22Rv1 (cell line): ENCODE results near the gene TMPRSS6.

Source experiments
- H3K27ac ChIP-seq: fragments of 450-650 bp; 2 replicates; pipeline ENCODE4 v1.5.1; 2017
- ZFX ChIP-seq: fragments of 450-650 bp; IDR thresholded peaks from 2 replicates; pipeline ENCODE4 v1.6.1; 2017; ENCODE audit warnings: antibody characterized with exemption, borderline replicate concordance
- TF ChIP-seq, protein P1 (sequence below): fragments of 450-650 bp; IDR thresholded peaks from 2 replicates; pipeline ENCODE4 v1.5.1; 2017; ENCODE audit warnings: mild to moderate bottlenecking

Gene TMPRSS6

DNA sequence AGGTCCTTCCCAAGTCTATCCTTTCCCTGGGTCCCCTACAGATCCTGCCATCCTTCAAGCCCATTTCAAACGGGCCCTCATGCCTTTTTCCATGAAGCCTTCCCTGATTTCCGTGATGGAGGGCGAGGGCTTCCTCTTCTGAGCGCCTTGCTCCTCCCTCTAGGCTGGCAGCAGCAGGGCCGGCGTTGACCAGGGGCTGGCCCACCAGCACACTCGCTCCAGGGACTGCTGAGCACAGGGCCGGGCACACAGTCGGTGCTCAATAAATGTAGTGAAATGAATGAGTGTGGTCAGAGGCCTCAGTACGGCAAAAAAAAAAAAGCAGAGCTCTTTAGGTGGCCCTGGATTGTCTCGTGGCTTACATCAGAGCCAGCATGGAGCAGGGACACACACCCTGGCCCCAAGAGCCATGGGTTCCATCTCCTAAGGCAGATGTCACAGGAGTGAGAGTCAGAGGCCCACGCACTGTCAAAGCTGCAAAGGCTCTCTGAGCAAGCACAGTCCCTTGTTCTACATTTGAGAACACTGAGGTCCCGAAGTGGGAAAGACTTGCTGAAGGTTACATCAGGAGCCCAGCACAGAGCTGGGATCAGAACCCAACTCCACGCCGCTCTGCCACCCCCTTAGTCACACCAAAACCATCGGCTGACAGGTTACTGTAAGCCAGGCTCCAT is 37.1 kb upstream of the TMPRSS6 start:
- no peak overlapping the region for H3K27ac ChIP-seq
- TF ChIP-seq, protein P1, sequence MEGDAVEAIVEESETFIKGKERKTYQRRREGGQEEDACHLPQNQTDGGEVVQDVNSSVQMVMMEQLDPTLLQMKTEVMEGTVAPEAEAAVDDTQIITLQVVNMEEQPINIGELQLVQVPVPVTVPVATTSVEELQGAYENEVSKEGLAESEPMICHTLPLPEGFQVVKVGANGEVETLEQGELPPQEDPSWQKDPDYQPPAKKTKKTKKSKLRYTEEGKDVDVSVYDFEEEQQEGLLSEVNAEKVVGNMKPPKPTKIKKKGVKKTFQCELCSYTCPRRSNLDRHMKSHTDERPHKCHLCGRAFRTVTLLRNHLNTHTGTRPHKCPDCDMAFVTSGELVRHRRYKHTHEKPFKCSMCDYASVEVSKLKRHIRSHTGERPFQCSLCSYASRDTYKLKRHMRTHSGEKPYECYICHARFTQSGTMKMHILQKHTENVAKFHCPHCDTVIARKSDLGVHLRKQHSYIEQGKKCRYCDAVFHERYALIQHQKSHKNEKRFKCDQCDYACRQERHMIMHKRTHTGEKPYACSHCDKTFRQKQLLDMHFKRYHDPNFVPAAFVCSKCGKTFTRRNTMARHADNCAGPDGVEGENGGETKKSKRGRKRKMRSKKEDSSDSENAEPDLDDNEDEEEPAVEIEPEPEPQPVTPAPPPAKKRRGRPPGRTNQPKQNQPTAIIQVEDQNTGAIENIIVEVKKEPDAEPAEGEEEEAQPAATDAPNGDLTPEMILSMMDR = no peak

DNA sequence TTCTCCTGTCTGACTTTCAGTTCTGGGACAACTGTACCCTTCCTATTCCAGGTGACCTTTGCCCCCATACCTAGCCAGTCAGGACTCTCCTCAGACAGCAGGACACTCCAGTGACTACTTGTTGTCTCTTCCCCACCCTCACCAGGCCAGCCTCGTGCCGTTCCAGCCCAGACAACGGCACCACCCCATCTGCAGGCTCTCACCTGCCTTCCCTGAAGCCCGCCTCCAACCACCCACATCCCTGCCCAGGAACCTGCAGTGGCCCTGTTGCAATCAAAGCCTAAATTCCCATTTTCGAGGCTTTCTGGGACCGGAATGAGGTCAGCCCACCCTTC is 36.5 kb upstream of the TMPRSS6 start:
- no peak for TF ChIP-seq ZFX
- TF ChIP-seq, protein P1 = no peak
- H3K27ac ChIP-seq = no peak overlapping the region

DNA sequence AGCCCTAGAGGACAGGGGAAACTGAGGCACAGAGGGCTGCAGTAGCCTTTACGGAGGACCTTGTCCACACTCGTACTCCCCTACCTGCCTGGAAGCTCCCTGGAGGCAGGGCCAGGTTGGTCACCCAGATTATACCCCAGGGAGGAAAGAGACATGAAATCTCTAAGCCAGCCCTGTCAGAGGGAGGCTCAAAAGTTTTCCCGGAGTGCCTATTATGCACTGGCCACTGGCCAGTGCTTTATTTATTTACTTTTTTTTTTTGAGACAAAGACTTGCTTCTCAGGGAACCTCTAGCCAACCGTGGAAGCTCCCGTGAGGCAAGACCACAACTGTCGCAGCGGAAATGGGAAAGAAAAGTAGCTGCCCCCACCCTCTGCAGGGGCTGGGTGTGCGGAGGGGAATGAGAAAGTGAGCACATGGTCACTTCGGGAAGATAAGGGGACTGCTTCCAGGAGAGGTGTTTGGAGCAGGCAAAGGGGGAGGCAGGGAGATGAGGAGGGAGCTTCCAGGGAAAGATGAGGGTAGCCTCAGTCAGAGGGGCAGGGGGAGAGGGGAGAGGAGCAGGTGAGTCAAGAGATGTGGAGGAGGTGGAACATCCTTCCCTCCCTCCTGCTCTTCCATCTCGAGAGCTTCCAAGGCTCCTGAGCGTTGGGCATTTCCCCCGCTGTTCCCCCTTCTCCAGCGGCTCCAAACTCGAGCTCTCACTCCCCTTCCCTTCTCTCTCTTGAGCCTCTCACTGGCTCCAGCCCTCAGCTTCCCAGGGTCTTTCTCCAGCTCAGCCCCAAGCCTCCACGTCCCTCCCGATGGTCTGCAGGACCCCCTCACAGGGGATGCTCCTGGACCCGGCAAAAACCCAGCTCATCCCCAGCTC is 35.9 kb upstream of the TMPRSS6 start:
- no peak overlapping the region for H3K27ac ChIP-seq
- TF ChIP-seq ZFX = no peak
- TF ChIP-seq, protein P1 = no peak

DNA sequence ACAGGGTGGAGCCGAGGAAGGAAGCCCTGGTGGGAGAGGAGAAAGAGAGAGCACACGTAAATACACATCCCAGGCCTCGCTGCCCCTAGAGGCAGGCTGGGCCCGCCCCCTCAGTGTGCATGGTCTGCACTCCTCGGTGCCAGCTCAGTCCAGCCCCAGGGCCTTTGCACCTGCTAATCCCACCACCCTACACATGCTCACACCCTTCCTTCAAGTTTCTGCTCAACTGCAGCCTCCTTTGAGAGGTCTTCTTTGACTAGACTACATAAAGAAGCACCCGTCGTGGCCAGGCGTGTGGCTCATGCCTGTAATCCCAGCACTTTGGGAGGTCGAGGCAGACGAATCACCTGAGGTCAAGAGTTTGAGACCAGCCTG is 34.7 kb upstream of the TMPRSS6 start:
- TF ChIP-seq ZFX = no peak
- TF ChIP-seq, protein P1 = no peak
- no peak overlapping the region for H3K27ac ChIP-seq

DNA sequence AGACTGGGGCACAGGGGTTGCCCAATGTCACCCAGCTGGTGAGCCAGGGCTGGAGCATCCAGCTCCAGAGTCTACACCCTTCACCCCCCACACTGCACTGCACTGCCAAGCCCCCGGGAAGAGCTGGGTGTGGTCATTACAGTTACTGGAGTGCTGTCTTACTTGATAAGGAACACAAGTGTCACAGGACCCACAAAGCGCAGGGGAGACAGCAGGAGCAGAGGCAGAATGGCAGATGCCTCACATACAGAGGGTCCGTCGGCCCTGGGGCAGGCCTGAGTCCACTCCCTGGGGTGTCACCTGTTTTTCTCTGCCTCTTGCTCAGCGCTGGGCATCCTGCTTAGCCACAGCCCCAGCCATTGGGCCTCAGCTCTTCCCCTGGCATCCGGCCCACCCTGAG is 32.5 kb upstream of the TMPRSS6 start:
- TF ChIP-seq, protein P1 = no peak
- TF ChIP-seq ZFX = no peak
- no peak overlapping the region for H3K27ac ChIP-seq

DNA sequence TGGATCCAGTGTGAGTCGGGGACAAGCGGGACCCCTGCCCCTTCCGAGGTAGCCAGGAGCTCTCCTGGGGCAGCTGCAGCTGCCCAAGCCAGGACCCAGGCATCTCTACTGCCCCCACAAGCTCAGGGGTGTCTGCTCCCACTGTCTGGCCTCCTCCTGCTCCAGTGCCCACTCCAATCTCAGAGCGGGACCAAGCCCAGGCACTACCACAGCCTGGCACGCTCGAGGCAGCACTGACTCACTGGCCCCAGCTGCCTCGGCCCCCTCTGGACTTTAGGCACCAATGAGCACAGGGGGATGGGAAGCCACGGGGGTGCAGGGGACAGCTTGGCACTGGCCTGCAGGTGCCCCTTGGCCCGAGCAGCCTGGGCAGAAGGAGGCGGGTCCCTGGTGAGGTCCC is 32.0 kb upstream of the TMPRSS6 start:
- no peak for TF ChIP-seq ZFX
- TF ChIP-seq, protein P1 = no peak

DNA sequence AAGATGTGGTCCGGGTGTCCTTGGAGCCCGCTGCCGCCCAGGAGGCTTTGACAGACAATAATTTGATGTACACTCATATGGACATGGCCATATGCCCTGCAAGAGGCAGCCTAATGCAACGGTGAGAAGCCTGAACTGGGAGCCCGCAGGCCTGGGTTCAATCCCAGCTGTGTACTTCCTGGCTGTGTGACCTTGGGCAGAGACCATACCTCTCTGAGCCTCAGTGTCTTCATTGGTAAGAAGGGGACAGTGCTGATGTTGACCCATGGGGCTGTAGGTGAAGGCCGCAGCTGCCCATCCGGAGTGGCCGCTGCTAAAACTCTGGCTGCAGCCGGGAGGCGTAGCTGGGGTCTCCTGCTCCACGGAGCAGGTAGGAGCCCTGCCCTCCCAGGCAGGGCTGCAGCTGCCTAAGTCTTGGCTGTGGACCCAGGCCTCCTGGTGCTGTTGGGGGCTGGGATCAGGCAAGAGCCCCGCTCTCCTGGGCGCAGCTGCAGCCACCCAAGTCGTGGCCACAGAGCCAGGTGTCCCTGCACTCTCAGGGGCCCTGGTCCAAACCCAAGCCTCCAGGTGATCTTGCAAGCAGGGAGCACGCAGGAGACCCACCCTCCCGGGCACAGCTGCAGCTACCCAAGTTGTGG is 31.3 kb upstream of the TMPRSS6 start:
- H3K27ac ChIP-seq = no peak overlapping the region
- no peak for TF ChIP-seq ZFX
- TF ChIP-seq, protein P1 = no peak

More for the DNA sequence above, 32.0 kb upstream of the TMPRSS6 start:
- no peak overlapping the region for H3K27ac ChIP-seq
